GM15510 (cell line): ENCODE measurements around the gene IL22RA2.

ENCODE experiments used
- POLR2A ChIP-seq: IDR thresholded peaks from 3 replicates; pipeline ENCODE4 v1.6.1; 2011; ENCODE audit warnings: borderline replicate concordance; ENCODE audit not compliant: insufficient read length; ENCODE audit errors: extremely low read depth

IL22RA2 gene

GRCh38 chr6:137175868-137176245 is 2.4 kb upstream of the IL22RA2 start:
- TF ChIP-seq POLR2A = no peak

GRCh38 chr6:137175157-137175867 is 1.9 kb upstream of the IL22RA2 start:
- TF ChIP-seq POLR2A = no peak

GRCh38 chr6:137172734-137173431 is 561 bp downstream of the IL22RA2 start:
- no peak for TF ChIP-seq POLR2A

GRCh38 chr6:137171824-137172733 is 1.4 kb downstream of the IL22RA2 start:
- TF ChIP-seq POLR2A = no peak

- no peak for TF ChIP-seq POLR2A
Observed at GRCh38 chr6:137171053-137171374, 2.4 kb downstream of the IL22RA2 start.

- no peak for TF ChIP-seq POLR2A
Observed at GRCh38 chr6:137170266-137171052, 3.0 kb downstream of the IL22RA2 start.

GRCh38 chr6:137167702-137168377 is 5.6 kb downstream of the IL22RA2 start:
- TF ChIP-seq POLR2A = no peak

- no peak for TF ChIP-seq POLR2A
Observed at GRCh38 chr6:137166247-137167098, 7.0 kb downstream of the IL22RA2 start.

GRCh38 chr6:137165375-137166246 is 7.8 kb downstream of the IL22RA2 start:
- TF ChIP-seq POLR2A = no peak

GRCh38 chr6:137163732-137164318 is 9.6 kb downstream of the IL22RA2 start:
- no peak for TF ChIP-seq POLR2A

- no peak for TF ChIP-seq POLR2A
Observed at GRCh38 chr6:137162692-137163306, 10.6 kb downstream of the IL22RA2 start.
